Ecto neural progenitor cell (in vitro differentiated cells): ENCODE data around the gene PRKCG.

Source experiments
- DNase-seq: peaks from one replicate; pipeline ENCODE4 v3.0.0-alpha.2; 2018; ENCODE audit warnings: low spot score

Gene PRKCG

DNA sequence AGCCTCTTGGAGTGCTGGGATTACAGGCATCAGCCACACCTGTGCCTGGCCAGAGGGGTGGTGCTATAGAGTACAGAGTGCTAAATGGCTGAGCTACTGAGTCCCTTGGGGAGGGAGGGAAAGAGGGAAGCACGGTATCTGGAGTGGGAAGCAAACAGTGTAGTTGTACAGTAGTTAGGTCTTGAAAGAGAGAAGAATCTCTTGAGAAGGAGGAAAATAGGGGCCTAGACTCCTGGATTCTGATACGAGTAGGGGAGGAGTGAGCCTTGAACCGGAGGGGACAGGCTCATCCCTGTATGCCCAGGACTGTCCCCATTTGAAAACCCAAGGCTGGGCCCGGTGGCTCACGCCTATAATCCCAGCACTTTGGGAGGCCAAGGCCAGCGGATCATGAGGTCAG lies 9.2 kb upstream of the PRKCG start:
- DNase-seq = no peak

- DNase-seq = no peak
These were observed 8.0 kb upstream of the PRKCG start for GRCh38 chr19:53873773-53874605.

DNA sequence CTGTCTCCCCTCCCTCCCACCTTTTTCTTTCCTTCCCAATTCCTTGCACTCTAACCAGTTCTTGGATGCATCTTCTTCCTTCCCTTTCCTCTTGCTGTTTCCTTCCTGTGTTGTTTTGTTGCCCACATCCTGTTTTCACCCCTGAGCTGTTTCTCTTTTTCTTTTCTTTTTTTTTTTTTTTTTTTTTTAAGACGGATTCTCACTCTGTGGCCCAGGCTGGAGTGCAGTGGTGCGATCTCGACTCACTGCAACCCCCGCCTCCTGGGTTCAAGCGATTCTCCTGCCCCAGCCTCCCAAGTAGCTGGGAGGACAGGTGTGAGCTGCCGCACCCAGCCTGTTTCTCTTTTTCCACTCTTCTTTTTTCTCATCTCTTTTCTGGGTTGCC lies 7.4 kb upstream of the PRKCG start:
- no peak for DNase-seq

- DNase-seq = no peak
These were observed 6.2 kb upstream of the PRKCG start for GRCh38 chr19:53875602-53876325.

DNA sequence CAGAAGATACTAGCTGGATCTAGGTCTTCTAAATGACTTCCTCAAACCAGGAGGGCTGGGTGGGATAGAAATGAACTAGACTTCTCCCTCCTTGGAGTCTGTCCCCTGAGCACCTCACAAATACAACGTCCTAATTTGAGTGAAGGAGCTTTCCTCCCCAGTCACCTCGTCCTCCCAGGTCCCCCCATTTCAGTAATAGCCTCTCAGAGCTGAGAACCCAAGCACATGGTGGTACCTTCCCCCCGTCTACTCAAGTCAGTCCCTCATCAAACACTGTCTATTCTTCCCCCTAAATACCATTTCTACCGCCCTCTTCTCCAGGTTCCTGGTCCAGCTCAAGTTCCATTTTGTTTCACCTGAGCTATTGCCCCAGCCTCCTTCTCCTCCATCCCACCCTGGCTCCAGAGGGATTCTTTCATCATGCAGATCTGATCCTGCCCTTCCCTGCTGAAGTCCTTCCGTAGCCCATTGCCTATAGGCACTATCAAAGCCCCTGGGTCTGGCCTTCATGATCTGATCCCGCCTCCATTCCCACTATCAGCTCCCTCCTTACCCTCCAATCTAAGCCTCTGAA lies 5.3 kb upstream of the PRKCG start:
- no peak for DNase-seq

- DNase-seq = no peak
These were observed 4.6 kb upstream of the PRKCG start for GRCh38 chr19:53877361-53877766.

DNA sequence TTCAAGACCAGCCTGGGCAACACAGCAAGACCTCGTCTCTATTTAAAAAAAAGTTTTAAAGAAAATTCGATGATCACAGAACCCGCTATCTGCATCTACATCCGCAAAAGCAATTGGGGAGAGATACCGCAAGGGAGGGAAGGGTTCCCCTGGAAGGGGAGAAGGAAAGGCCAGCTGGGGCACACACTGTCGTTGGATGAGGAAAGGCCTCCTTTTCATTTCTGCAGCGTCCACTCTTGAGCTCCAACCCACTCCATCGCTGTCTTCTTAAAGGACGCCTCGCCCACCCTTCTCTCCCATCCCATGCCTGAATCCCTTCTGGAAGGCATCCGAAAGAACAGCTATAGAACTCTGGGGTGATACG lies 3.2 kb upstream of the PRKCG start:
- no peak for DNase-seq

DNA sequence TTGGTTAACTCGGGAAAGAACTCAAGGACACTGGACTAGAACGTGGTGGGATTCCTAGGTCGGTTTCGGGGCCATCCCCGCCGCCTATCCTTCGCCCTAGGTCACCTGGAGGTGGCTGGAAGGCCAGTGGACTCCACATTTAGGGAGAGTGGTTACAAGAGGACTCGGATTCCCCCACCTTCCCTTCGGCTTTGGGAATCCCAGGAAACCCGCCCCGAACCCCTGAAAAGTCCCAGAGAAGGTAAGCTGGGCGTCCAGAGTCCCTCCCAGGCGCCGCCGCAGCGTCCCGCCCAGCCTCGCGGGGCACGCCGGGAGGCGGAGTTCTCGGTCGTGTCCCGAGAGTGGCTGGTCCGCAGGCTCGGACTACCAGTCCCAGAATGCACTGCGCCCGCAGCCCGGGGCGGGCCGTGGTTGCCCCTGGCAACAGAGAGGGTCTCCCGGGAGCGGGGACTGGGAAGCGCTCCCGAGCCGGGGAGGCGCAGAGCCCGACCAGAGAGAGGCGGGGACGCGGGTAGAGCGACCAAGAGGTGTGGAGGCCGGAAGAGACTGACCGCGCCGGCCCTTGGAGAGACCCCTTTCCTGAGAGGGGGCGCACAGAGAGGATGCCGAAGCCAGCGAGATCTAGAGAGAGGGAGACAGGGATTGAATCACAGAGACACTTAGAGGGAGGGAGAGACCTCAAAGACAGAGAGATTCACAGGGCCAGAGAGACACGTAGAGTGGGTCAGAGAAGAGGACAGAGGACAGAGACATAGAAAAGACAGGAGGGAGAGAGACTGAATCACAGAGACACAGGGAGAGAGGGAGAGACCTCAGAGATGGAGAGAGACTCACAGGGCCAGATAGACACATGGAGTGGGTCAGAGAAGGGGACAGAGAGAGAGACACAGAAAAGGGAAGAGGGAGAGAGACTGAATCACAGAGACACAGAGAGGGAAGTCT lies 2.6 kb upstream of the PRKCG start:
- peak; percentile 100 for DNase-seq

GRCh38 chr19:53880711-53881481 lies 1.1 kb upstream of the PRKCG start:
- no peak for DNase-seq

DNA sequence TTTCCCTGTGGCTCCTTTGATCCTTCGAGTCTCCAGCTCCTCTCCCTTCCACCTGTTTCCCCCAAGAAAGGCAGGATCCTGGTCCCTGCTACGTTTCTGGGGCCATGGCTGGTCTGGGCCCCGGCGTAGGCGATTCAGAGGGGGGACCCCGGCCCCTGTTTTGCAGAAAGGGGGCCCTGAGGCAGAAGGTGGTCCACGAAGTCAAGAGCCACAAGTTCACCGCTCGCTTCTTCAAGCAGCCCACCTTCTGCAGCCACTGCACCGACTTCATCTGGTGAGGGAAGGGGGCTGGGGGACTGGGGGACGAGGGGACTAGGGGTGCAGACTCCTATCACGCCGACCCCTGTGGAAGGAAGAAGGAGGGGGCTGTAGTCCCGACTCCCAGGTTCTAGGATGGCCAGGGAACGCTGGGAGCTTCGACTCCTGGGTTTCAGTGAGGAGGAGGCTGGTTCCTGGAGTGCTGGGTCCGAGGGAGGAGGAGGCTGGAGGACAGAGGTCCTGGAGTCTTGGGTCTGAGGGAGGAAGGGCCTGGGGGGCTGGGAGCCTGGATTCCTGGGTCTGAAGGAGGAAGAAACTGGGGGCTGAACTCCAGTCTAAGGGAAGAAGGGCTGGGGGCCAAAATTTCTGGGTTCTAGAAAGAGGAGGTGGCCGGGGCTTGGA lies 524 bp downstream of the PRKCG start:
- no peak for DNase-seq

DNA sequence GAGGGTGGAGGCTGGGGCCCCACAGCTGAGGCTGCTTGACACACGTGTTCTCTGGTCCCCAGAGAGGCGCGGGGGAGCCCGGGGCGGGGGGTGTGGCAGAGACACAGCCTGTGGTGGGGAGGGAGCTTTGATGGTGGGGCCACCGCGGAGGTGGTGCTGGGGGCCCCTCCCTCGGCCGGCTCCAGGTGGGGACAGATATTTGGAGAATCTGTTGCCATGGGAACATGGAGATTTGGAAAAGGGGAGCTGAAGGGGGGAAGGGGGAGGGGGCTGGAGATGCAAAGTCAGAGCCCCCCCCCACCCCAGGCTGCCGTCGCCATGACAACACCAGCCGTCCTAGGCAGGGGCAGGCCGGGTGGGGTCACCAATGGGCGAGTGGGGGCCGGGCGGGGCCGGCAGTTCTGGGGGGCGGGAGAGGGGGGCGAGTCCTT lies 1.2 kb downstream of the PRKCG start:
- DNase-seq = peak; percentile 60

DNA sequence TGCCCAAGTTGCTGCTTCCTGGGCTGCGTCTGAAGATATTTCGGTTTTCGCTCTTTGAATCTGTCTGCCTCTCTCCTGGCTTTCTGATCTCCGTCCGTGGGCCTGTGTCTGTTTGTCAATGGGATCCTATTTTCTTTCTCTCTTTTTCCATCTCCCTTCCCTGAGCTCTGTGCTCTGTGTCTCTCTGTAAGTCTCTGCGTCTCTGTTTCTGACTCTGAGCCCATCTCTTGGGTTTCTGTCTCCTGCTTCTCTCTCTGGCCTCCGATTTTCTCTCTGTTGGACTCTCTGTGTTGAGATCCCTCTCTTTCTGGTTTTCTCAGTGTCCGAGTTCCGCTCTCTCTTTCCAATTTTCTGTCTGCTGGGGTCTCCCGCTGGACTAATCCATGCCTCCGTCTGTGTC lies 1.7 kb downstream of the PRKCG start:
- DNase-seq = no peak

DNA sequence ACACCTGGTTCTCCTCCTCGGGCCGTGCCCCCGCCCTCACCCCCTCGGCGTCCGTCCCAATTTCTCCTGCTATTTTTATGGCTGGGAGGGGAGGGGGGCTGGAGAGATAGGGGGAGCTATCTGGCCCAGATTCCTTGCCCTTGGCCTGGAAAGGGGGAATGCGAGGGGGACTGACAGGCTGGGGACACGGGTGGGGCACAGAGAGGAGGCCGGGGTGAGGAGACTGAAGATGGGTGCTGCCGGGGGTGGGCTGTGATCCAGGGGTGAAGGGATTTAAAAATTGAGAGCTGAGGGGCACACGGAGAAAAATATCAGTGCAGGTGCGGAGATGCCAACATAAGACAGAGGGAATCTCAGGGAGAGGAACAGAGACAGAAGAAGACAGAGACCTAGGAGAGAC lies 2.3 kb downstream of the PRKCG start:
- DNase-seq = no peak

DNA sequence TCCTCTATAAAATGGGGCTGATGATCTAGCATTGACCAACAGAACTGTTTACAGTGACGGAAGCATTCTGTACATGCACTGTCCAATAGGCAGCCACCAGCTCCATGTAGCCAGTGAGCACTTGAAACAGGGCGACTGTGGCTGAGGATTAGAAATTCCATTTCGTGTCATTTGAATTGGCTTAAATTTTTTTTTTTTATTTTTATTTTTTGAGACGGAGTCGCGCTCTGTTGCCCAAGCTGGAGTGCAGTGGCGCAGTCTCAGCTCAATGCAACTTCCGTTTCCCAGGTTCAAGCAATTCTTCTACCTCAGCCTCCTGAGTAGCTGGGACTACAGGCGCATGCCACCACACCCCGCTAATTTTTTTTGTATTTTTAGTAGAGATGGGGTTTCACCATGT lies 3.0 kb downstream of the PRKCG start:
- DNase-seq = no peak

GRCh38 chr19:53892301-53892980 lies 10.4 kb downstream of the PRKCG start:
- DNase-seq = no peak

GRCh38 chr19:53892981-53893325 lies 11.0 kb downstream of the PRKCG start:
- DNase-seq = peak; percentile 63

DNA sequence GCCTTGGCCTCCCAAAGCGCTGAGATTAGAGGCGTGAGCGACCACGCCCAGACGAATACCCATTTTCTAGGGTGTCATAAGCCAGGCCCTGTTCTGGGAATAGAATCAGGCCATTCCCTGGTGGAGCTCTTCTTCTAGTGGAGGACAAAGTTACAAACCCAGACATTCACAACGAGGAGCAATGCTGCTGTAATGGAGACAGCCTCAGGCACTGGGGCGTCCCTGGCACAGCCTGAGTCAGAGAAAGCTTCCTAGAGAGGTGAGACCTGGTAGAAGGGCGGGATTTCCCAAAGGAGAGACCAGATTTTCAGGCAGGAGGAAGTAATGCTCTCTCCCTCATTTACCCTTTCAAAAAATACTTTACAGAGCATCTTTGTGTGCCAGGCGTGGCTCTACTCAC lies 12.7 kb downstream of the PRKCG start:
- no peak for DNase-seq

GRCh38 chr19:53896682-53897081 lies 14.7 kb downstream of the PRKCG start:
- DNase-seq = no peak

DNA sequence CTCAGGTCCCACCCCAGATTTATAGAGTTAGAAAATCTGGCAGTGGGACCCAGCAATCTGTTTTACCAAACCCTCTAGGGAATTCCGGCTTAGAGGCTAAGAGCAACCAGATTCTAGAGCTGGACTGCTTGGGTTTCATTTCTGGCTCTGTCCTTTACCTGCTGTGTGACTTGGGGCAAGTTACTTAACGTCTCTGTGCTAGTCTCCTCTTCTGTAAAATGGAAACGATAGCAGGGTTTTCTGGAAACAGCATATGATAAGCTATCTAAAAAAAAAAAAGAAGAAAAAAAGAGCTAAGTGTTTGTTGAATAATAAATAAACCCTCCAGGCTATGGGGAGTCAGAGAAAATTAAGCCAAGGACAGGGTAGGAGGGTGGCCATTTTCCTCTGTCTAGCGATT lies 15.5 kb downstream of the PRKCG start:
- DNase-seq = no peak

- DNase-seq = no peak
These were observed 16.2 kb downstream of the PRKCG start for GRCh38 chr19:53898166-53898565.
